Glutamatergic neuron (in vitro differentiated cells): Measurements from ENCODE around the gene KISS1. TPM values are rescaled to one million over a fixed set of nuclear protein-coding genes. Genes with fewer than 3 reads are reported as not detected.
A peak's percentile ranks its signal among the peaks of the same experiment; 100 is the strongest.

Experiments used
- DNase-seq: peaks from one replicate; pipeline ENCODE4 v3.0.0; 2022
- H3K27ac Mint-ChIP-seq: one replicate; pipeline ENCODE4 v1.8.0; 2020; ENCODE audit warnings: mild to moderate bottlenecking, mixed read lengths, inconsistent platforms; ENCODE audit not compliant: unreplicated experiment
- H3K27me3 Mint-ChIP-seq: one replicate; pipeline ENCODE4 v1.8.0; 2020; ENCODE audit warnings: mild to moderate bottlenecking, moderate library complexity, mixed read lengths, inconsistent platforms; ENCODE audit not compliant: unreplicated experiment
- H3K36me3 Mint-ChIP-seq: one replicate; pipeline ENCODE4 v1.8.0; 2020; ENCODE audit warnings: mild to moderate bottlenecking, mixed read lengths, inconsistent platforms; ENCODE audit not compliant: unreplicated experiment
- H3K4me1 Mint-ChIP-seq: one replicate; pipeline ENCODE4 v1.8.0; 2020; ENCODE audit warnings: mild to moderate bottlenecking, low read depth, mixed read lengths, inconsistent platforms; ENCODE audit not compliant: unreplicated experiment
- H3K4me3 Mint-ChIP-seq: one replicate; pipeline ENCODE4 v1.8.0; 2020; ENCODE audit warnings: mild to moderate bottlenecking, mixed read lengths, inconsistent platforms; ENCODE audit not compliant: unreplicated experiment
- H3K9me3 Mint-ChIP-seq: one replicate; pipeline ENCODE4 v1.8.0; 2020; ENCODE audit warnings: mild to moderate bottlenecking, moderate library complexity, mixed read lengths, inconsistent platforms; ENCODE audit not compliant: unreplicated experiment
- total RNA-seq: library from RNA; stranded (reverse); fragmentation: NEBNext Ultra II Directional; extraction: Animal tissue kit (Norgen Biotek cat#: 25700); gene quantifications from one replicate; pipeline ENCODE4 v1.2.1, GENCODE V29; 2021; ENCODE audit not compliant: unreplicated experiment
- TF ChIP-seq, protein P1 (sequence below): fragments of 200-600 bp; sonication (generic); IDR thresholded peaks from one replicate; pipeline ENCODE4 v1.5.0; 2021; ENCODE audit not compliant: partially characterized antibody, unreplicated experiment

KISS1 gene
- total RNA-seq, 1 donor from 2014 or later, result not detected

DNA sequence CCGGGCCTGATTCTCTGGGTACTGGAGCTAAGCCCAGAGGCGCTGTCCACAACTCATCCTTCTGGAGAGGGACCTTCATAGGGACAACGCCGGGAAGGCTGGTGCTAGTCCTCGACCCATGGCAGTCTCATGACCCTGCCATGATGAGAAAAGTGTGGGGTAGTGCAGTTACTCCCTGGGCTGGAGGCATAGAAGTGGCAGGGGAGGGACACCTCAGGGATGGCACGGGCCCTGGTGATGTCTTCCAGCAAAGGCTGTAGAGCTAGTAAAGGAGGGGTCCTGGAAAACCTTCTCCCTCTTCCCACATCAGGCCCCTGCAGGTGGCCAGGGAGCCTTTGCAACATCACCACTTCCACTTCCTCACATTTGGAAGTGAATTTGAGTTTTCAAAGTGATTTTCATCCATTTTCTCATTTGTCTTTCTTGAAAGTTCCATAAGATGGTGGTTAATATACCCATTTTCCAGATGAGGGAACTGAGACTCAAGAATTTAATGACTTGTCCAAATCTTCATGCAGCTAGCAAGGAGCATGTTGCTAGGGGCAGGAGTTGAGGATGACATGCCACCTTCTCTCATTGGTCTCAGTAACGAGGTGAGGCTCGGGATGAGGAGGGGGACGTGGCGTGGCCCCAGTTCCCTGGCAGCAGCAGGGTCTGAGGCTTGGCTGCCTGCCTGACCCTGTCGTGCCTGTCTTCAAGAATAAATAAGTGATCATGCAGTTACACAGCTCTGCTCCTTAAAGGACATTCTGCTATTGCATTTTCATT is 20.8 kb upstream of the KISS1 start:
- Mint-ChIP-seq H3K36me3 (no peaks in the 10 kb centered on the region), H3K27me3 (peaks cover 4% of the 10 kb centered on the region), H3K27ac (no peak overlapping the region), H3K9me3 (peaks cover 3% of the 10 kb centered on the region), H3K4me3 (no peak overlapping the region), H3K4me1 (peaks cover 12% of the 10 kb centered on the region)
- TF ChIP-seq, protein P1, sequence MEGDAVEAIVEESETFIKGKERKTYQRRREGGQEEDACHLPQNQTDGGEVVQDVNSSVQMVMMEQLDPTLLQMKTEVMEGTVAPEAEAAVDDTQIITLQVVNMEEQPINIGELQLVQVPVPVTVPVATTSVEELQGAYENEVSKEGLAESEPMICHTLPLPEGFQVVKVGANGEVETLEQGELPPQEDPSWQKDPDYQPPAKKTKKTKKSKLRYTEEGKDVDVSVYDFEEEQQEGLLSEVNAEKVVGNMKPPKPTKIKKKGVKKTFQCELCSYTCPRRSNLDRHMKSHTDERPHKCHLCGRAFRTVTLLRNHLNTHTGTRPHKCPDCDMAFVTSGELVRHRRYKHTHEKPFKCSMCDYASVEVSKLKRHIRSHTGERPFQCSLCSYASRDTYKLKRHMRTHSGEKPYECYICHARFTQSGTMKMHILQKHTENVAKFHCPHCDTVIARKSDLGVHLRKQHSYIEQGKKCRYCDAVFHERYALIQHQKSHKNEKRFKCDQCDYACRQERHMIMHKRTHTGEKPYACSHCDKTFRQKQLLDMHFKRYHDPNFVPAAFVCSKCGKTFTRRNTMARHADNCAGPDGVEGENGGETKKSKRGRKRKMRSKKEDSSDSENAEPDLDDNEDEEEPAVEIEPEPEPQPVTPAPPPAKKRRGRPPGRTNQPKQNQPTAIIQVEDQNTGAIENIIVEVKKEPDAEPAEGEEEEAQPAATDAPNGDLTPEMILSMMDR, result no peak
- no peak for DNase-seq

DNA sequence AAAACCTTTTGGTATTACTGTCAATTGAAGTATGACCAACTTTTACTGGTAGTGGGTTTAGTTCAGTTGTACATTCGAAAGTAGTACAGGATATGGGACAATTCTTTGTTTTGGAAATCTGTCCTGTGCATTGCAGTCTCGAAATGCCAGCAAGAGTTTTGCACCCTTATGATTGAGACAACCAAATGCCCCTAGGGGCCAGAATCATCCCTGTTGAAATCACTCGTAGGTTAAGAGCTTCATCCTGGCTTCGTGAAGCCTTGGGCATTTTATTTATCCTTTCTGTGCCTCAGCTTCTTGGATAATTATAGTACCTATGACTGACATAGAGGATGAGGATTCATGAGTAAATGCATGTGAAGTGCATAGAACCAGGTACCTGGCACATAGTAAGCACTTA is 19.9 kb upstream of the KISS1 start:
- Mint-ChIP-seq H3K27ac (no peak overlapping the region), H3K4me3 (no peak overlapping the region), H3K27me3 (peaks cover 4% of the 10 kb centered on the region), H3K4me1 (peaks cover 12% of the 10 kb centered on the region), H3K9me3 (peaks cover 3% of the 10 kb centered on the region), H3K36me3 (no peaks in the 10 kb centered on the region)
- TF ChIP-seq, protein P1, result no peak
- no peak for DNase-seq

DNA sequence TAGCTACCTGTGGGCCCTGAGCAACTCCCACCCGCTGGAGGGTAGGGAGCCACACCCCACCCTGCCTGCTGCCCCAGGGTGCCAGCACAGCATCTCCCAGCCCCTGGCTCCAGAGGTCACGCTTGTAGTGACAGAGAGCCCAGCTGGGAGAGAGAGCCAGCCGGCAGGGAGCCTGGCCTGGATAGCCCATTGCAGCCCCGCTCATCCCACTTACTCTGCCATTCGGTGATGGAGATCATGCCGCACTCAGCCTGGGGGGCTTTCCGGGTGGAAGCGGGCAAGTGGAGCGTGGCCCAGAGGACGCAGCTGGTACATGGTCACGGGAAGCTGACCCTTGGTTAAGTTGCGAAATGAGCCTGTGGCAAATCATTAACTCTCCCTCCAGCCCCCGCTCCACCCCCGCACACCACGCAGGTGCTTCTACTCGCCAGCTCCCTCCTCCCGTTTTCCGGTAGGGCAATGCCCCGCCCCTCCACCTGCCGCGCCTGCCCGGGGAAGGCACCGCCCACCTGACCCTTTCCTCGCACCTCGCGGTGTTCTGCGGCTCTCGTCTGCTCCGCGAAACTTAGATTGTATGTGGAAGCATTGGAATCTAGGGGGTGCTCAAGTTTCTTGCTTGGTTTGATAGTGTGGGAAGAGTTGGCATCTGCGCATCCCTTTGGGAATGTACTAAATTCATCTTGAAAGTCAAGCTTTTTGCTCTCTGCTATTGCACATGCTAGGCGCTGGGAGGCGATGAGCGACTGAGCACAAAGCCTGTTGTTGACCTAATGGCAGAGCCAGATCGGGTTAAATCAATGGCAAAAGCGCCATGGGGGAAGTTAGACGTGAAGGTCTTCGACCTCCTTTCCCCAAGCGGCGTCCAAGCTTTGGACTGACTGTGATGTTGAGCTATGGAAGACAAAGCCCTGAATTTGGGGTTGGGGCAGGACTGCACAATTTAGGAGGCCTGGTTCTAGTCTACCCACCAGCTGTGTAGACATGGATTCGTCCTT is 17.7 kb upstream of the KISS1 start, which contains the start of gene GOLT1A:
GOLT1A (minus strand) TSS at position 321 of the 995 bp plus-strand sequence; CDS start at position 239, 82 bp downstream.
- DNase-seq, result peak; percentile 73
- peaks cover 4% of the 10 kb centered on the region for H3K27me3 Mint-ChIP-seq
- H3K4me1 Mint-ChIP-seq, result peaks cover 7% of the 10 kb centered on the region
- no peaks in the 10 kb centered on the region for H3K36me3 Mint-ChIP-seq
- no peak within 1 kb of the TSS for H3K27ac Mint-ChIP-seq
- H3K4me3 Mint-ChIP-seq, result peak within 1 kb of the TSS; percentile 87
- TF ChIP-seq, protein P1, result peak; percentile 59
- peaks cover 3% of the 10 kb centered on the region for H3K9me3 Mint-ChIP-seq

GRCh38 chr1:204212715-204213114 is 16.4 kb upstream of the KISS1 start:
- no peak for DNase-seq
- Mint-ChIP-seq H3K4me3 (no peak overlapping the region), H3K36me3 (no peaks in the 10 kb centered on the region), H3K27me3 (peaks cover 6% of the 10 kb centered on the region), H3K4me1 (peaks cover 5% of the 10 kb centered on the region), H3K9me3 (peaks cover 3% of the 10 kb centered on the region), H3K27ac (no peak overlapping the region)
- TF ChIP-seq, protein P1, result no peak
